WTC11 (cell line): ENCODE results near the gene PIP4K2A. TPM values are rescaled to one million over a fixed set of nuclear protein-coding genes. Genes with fewer than 3 reads are reported as not detected.

Source experiments
- ATAC-seq: fragments of 200-7000 bp; cut with Tn5 transposase; 2 replicates; pipeline ENCODE4 v1.10.0; 2021; ENCODE audit warnings: mild to moderate bottlenecking, moderate library complexity
- CTCF ChIA-PET: fragments of 300-600 bp; sonication (Branson Sonifier 250); formaldehyde crosslinking; loops from one replicate; lab custom pipeline; 2021; ENCODE audit warnings: antibody characterized with exemption; lab: Charles Lee
- POLR2A ChIA-PET: fragments of 350-600 bp; sonication (Branson Sonifier 250); formaldehyde crosslinking; loops from one replicate; lab custom pipeline; 2021; ENCODE audit warnings: antibody characterized with exemption; lab: Charles Lee
- DNase-seq: peaks from one replicate; pipeline ENCODE4 v3.0.0; 2021; ENCODE audit warnings: low spot score
- H3K27ac Mint-ChIP-seq: 2 replicates; pipeline ENCODE4 v1.8.0; 2021; ENCODE audit warnings: mixed read lengths
- H3K27me3 Mint-ChIP-seq: 2 replicates; pipeline ENCODE4 v1.8.0; 2021; ENCODE audit warnings: low read depth, mild to moderate bottlenecking, moderate library complexity, mixed read lengths
- H3K36me3 Mint-ChIP-seq: 2 replicates; pipeline ENCODE4 v1.8.0; 2021; ENCODE audit warnings: mixed read lengths
- H3K4me1 Mint-ChIP-seq: 2 replicates; pipeline ENCODE4 v1.8.0; 2022; ENCODE audit warnings: mixed read lengths
- H3K4me3 Mint-ChIP-seq: 2 replicates; pipeline ENCODE4 v1.8.0; 2021; ENCODE audit warnings: mild to moderate bottlenecking, moderate library complexity, mixed read lengths
- H3K9me3 Mint-ChIP-seq: 2 replicates; pipeline ENCODE4 v1.8.0; 2021; ENCODE audit warnings: mixed read lengths
- ATF1 ChIP-seq: sonication (generic); formaldehyde crosslinking; IDR thresholded peaks from 2 replicates; pipeline ENCODE4 v1.8.1; 2023; ENCODE audit warnings: mild to moderate bottlenecking, moderate library complexity, missing genetic modification reagents
- CREB1 ChIP-seq: sonication (generic); formaldehyde crosslinking; IDR thresholded peaks from 2 replicates; pipeline ENCODE4 v1.8.0; 2023; ENCODE audit warnings: mild to moderate bottlenecking, missing genetic modification reagents
- CREM ChIP-seq: sonication (generic); formaldehyde crosslinking; IDR thresholded peaks from 2 replicates; pipeline ENCODE4 v1.8.1; 2022; ENCODE audit warnings: mild to moderate bottlenecking, missing genetic modification reagents, moderate library complexity
- ELF4 ChIP-seq: sonication (generic); formaldehyde crosslinking; IDR thresholded peaks from 2 replicates; pipeline ENCODE4 v1.8.1; 2022; ENCODE audit warnings: low read depth, mild to moderate bottlenecking, moderate library complexity, missing genetic modification reagents
- GRHL2 ChIP-seq: fragments of 250-450 bp; sonication (Bioruptor Pico); IDR thresholded peaks from 2 replicates; pipeline ENCODE4 v1.8.0; 2022; ENCODE audit warnings: mild to moderate bottlenecking, moderate library complexity; ENCODE audit not compliant: insufficient replicate concordance, severe bottlenecking
- IRF2 ChIP-seq: sonication (generic); formaldehyde crosslinking; IDR thresholded peaks from 2 replicates; pipeline ENCODE4 v1.8.0; 2022; ENCODE audit warnings: low read depth, missing genetic modification reagents, borderline replicate concordance
- JAZF1 ChIP-seq: fragments of 250-450 bp; sonication (Bioruptor Pico); IDR thresholded peaks from 2 replicates; pipeline ENCODE4 v1.9.0; 2021; ENCODE audit warnings: moderate library complexity, mild to moderate bottlenecking, inconsistent platforms
- MXD4 ChIP-seq: fragments of 250-450 bp; sonication (Bioruptor Pico); IDR thresholded peaks from 2 replicates; pipeline ENCODE4 v1.8.0; 2021; ENCODE audit warnings: mild to moderate bottlenecking, moderate library complexity, borderline replicate concordance
- NFATC4 ChIP-seq: fragments of 250-450 bp; sonication (Bioruptor Pico); IDR thresholded peaks from 2 replicates; pipeline ENCODE4 v1.9.0; 2021; ENCODE audit warnings: mild to moderate bottlenecking
- NFE2L1 ChIP-seq: sonication (generic); formaldehyde crosslinking; IDR thresholded peaks from 2 replicates; pipeline ENCODE4 v1.8.1; 2023; ENCODE audit warnings: missing genetic modification reagents
- NR3C1 ChIP-seq: sonication (generic); formaldehyde crosslinking; conservative IDR thresholded peaks from 2 replicates; pipeline ENCODE4 v1.8.1; 2023; ENCODE audit warnings: low read depth, mild to moderate bottlenecking, missing genetic modification reagents
- SMAD3 ChIP-seq: sonication (generic); formaldehyde crosslinking; IDR thresholded peaks from 2 replicates; pipeline ENCODE4 v1.8.0; 2022; ENCODE audit warnings: missing genetic modification reagents, mild to moderate bottlenecking, borderline replicate concordance
- SOX15 ChIP-seq: fragments of 250-450 bp; sonication (Bioruptor Pico); IDR thresholded peaks from 2 replicates; pipeline ENCODE4 v1.9.0; 2021; ENCODE audit warnings: mild to moderate bottlenecking
- ZBTB21 ChIP-seq: sonication (generic); formaldehyde crosslinking; IDR thresholded peaks from 2 replicates; pipeline ENCODE4 v1.8.1; 2023; ENCODE audit warnings: mild to moderate bottlenecking, missing genetic modification reagents, borderline replicate concordance
- ZNF121 ChIP-seq: sonication (generic); formaldehyde crosslinking; IDR thresholded peaks from 2 replicates; pipeline ENCODE4 v1.8.0; 2023; ENCODE audit warnings: missing genetic modification reagents
- ZNF138 ChIP-seq: sonication (generic); formaldehyde crosslinking; conservative IDR thresholded peaks from 2 replicates; pipeline ENCODE4 v1.8.1; 2022; ENCODE audit warnings: mild to moderate bottlenecking, moderate library complexity, missing genetic modification reagents
- ZNF416 ChIP-seq: fragments of 250-450 bp; sonication (Bioruptor Pico); IDR thresholded peaks from 2 replicates; pipeline ENCODE4 v1.9.0; 2021; ENCODE audit warnings: mild to moderate bottlenecking, inconsistent platforms
- total RNA-seq: library from RNA; stranded (reverse); gene quantifications from 3 replicates; pipeline ENCODE4 v1.2.3, GENCODE V29; 2021
- TF ChIP-seq, protein P1 (sequence below): sonication (generic); formaldehyde crosslinking; IDR thresholded peaks from 2 replicates; pipeline ENCODE4 v1.8.1; 2023; ENCODE audit warnings: mild to moderate bottlenecking, moderate library complexity, missing genetic modification reagents
- TF ChIP-seq, protein P2 (sequence below): fragments of 250-450 bp; sonication (Bioruptor Pico); IDR thresholded peaks from 2 replicates; pipeline ENCODE4 v1.8.0; 2021; ENCODE audit warnings: mild to moderate bottlenecking
- TF ChIP-seq, protein P3 (sequence below): fragments of 250-450 bp; sonication (Bioruptor Pico); IDR thresholded peaks from 2 replicates; pipeline ENCODE4 v2.1.2; 2022; ENCODE audit warnings: mild to moderate bottlenecking, moderate library complexity
- TF ChIP-seq, protein P4 (sequence below): fragments of 250-450 bp; sonication (Bioruptor Pico); IDR thresholded peaks from 2 replicates; pipeline ENCODE4 v1.9.0; 2021; ENCODE audit warnings: mild to moderate bottlenecking
- TF ChIP-seq, protein P5 (sequence below): sonication (generic); formaldehyde crosslinking; IDR thresholded peaks from 2 replicates; pipeline ENCODE4 v1.8.0; 2022; ENCODE audit warnings: mild to moderate bottlenecking, missing genetic modification reagents
- TF ChIP-seq, protein P6 (sequence below): fragments of 250-450 bp; sonication (Bioruptor Pico); IDR thresholded peaks from 2 replicates; pipeline ENCODE4 v1.9.0; 2021; ENCODE audit warnings: mild to moderate bottlenecking
- TF ChIP-seq, protein P7 (sequence below): sonication (generic); formaldehyde crosslinking; IDR thresholded peaks from 2 replicates; pipeline ENCODE4 v1.8.1; 2022; ENCODE audit warnings: mild to moderate bottlenecking, moderate library complexity, missing genetic modification reagents

Gene PIP4K2A
- total RNA-seq, 1 experiment from 2014 or later: 47.5 TPM

DNA sequence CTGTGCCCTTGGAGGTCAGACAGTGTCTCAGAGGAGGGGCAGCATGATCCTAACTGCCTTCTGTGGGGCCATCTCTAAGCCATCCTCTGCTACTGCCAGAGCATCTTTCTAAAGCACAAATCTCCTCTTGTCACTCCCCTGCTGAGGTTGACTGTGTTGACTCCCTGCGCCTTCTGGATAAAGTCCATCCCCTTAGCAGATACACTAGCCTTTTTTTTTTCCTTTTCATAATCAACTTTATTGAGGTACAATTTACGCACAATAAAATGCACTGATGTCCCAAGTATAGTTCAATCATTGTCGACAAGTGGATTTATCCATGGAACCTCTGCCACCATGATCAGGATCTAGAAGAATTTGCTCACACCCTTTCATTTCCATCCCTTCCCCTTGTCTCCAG, 219.0 kb downstream of the PIP4K2A start:
- ATAC-seq (no peak), DNase-seq (no peak)
- CTCF ChIA-PET: no interaction called here
- POLR2A ChIA-PET: no interaction called here
- Mint-ChIP-seq H3K9me3 (no peaks in the 10 kb centered on the region), H3K36me3 (no peaks in the 10 kb centered on the region), H3K4me3 (no peak overlapping the region), H3K27ac (no peak overlapping the region), H3K4me1 (no peaks in the 10 kb centered on the region), H3K27me3 (no peaks in the 10 kb centered on the region; the same call in 1 of the 2 replicates)
- TF ChIP-seq ZBTB21 (CRISPR knock-in tag): no peak
- TF ChIP-seq, protein P1, sequence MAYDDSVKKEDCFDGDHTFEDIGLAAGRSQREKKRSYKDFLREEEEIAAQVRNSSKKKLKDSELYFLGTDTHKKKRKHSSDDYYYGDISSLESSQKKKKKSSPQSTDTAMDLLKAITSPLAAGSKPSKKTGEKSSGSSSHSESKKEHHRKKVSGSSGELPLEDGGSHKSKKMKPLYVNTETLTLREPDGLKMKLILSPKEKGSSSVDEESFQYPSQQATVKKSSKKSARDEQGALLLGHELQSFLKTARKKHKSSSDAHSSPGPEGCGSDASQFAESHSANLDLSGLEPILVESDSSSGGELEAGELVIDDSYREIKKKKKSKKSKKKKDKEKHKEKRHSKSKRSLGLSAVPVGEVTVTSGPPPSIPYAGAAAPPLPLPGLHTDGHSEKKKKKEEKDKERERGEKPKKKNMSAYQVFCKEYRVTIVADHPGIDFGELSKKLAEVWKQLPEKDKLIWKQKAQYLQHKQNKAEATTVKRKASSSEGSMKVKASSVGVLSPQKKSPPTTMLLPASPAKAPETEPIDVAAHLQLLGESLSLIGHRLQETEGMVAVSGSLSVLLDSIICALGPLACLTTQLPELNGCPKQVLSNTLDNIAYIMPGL: no peak
- TF ChIP-seq ATF1 (CRISPR knock-in tag): no peak
- TF ChIP-seq NFE2L1 (CRISPR knock-in tag): no peak
- no peak for TF ChIP-seq NR3C1
- no peak for TF ChIP-seq ZNF416 (CRISPR knock-in tag)
- TF ChIP-seq ZNF138 (CRISPR knock-in tag): no peak
- TF ChIP-seq, protein P2, sequence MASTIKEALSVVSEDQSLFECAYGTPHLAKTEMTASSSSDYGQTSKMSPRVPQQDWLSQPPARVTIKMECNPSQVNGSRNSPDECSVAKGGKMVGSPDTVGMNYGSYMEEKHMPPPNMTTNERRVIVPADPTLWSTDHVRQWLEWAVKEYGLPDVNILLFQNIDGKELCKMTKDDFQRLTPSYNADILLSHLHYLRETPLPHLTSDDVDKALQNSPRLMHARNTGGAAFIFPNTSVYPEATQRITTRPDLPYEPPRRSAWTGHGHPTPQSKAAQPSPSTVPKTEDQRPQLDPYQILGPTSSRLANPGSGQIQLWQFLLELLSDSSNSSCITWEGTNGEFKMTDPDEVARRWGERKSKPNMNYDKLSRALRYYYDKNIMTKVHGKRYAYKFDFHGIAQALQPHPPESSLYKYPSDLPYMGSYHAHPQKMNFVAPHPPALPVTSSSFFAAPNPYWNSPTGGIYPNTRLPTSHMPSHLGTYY (CRISPR knock-in tag): no peak
- TF ChIP-seq, protein P3, sequence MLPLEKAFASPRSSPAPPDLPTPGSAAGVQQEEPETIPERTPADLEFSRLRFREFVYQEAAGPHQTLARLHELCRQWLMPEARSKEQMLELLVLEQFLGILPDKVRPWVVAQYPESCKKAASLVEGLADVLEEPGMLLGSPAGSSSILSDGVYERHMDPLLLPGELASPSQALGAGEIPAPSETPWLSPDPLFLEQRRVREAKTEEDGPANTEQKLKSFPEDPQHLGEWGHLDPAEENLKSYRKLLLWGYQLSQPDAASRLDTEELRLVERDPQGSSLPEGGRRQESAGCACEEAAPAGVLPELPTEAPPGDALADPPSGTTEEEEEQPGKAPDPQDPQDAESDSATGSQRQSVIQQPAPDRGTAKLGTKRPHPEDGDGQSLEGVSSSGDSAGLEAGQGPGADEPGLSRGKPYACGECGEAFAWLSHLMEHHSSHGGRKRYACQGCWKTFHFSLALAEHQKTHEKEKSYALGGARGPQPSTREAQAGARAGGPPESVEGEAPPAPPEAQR (CRISPR knock-in tag): no peak
- no peak for TF ChIP-seq CREM (CRISPR knock-in tag)
- no peak for TF ChIP-seq CREB1 (CRISPR knock-in tag)
- no peak for TF ChIP-seq NFATC4
- TF ChIP-seq, protein P4, sequence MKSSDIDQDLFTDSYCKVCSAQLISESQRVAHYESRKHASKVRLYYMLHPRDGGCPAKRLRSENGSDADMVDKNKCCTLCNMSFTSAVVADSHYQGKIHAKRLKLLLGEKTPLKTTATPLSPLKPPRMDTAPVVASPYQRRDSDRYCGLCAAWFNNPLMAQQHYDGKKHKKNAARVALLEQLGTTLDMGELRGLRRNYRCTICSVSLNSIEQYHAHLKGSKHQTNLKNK: no peak
- TF ChIP-seq IRF2: no peak
- no peak for TF ChIP-seq GRHL2 (CRISPR knock-in tag)
- TF ChIP-seq, protein P5, sequence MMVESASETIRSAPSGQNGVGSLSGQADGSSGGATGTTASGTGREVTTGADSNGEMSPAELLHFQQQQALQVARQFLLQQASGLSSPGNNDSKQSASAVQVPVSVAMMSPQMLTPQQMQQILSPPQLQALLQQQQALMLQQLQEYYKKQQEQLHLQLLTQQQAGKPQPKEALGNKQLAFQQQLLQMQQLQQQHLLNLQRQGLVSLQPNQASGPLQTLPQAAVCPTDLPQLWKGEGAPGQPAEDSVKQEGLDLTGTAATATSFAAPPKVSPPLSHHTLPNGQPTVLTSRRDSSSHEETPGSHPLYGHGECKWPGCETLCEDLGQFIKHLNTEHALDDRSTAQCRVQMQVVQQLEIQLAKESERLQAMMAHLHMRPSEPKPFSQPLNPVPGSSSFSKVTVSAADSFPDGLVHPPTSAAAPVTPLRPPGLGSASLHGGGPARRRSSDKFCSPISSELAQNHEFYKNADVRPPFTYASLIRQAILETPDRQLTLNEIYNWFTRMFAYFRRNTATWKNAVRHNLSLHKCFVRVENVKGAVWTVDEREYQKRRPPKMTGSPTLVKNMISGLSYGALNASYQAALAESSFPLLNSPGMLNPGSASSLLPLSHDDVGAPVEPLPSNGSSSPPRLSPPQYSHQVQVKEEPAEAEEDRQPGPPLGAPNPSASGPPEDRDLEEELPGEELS (CRISPR knock-in tag): no peak
- no peak for TF ChIP-seq JAZF1
- TF ChIP-seq ELF4 (CRISPR knock-in tag): no peak
- TF ChIP-seq SOX15 (CRISPR knock-in tag): no peak
- no peak for TF ChIP-seq ZNF121 (CRISPR knock-in tag)

DNA sequence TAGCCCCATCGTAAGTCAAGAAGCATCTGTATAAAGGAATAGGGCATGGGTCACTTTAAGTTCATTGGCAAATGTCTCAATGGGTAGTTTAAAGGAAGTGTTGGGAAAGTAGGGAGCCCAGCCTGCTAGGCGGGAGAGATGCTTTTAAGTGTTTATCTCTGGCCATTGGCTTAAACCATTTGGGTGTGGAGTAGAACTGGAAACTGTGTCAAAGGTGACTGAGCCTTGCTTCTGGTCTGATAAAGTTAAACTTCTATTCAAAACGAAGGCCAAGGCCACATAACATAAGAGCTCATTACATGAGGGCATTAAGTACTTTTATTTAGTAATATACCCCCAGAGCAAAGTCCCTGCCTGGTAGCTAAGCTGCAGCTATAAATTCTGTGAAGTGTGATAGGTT, 220.4 kb downstream of the PIP4K2A start:
- no peak overlapping the region for H3K27ac Mint-ChIP-seq
- no peaks in the 10 kb centered on the region for H3K4me1 Mint-ChIP-seq
- ChIA-PET CTCF (no interaction called here), POLR2A (no interaction called here)
- no peaks in the 10 kb centered on the region for H3K36me3 Mint-ChIP-seq
- DNase-seq (no peak), ATAC-seq (no peak)
- H3K4me3 Mint-ChIP-seq: no peak overlapping the region
- no peaks in the 10 kb centered on the region for H3K9me3 Mint-ChIP-seq
- H3K27me3 Mint-ChIP-seq: no peaks in the 10 kb centered on the region; the same call in 1 of the 2 replicates
- TF ChIP-seq, protein P6, sequence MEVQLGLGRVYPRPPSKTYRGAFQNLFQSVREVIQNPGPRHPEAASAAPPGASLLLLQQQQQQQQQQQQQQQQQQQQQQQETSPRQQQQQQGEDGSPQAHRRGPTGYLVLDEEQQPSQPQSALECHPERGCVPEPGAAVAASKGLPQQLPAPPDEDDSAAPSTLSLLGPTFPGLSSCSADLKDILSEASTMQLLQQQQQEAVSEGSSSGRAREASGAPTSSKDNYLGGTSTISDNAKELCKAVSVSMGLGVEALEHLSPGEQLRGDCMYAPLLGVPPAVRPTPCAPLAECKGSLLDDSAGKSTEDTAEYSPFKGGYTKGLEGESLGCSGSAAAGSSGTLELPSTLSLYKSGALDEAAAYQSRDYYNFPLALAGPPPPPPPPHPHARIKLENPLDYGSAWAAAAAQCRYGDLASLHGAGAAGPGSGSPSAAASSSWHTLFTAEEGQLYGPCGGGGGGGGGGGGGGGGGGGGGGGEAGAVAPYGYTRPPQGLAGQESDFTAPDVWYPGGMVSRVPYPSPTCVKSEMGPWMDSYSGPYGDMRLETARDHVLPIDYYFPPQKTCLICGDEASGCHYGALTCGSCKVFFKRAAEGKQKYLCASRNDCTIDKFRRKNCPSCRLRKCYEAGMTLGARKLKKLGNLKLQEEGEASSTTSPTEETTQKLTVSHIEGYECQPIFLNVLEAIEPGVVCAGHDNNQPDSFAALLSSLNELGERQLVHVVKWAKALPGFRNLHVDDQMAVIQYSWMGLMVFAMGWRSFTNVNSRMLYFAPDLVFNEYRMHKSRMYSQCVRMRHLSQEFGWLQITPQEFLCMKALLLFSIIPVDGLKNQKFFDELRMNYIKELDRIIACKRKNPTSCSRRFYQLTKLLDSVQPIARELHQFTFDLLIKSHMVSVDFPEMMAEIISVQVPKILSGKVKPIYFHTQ: no peak
- TF ChIP-seq SMAD3 (CRISPR knock-in tag): no peak
- TF ChIP-seq, protein P7, sequence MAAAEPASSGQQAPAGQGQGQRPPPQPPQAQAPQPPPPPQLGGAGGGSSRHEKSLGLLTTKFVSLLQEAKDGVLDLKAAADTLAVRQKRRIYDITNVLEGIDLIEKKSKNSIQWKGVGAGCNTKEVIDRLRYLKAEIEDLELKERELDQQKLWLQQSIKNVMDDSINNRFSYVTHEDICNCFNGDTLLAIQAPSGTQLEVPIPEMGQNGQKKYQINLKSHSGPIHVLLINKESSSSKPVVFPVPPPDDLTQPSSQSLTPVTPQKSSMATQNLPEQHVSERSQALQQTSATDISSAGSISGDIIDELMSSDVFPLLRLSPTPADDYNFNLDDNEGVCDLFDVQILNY (CRISPR knock-in tag): no peak
- no peak for TF ChIP-seq ZNF121 (CRISPR knock-in tag)
- no peak for TF ChIP-seq IRF2
- TF ChIP-seq MXD4: no peak
